ENCODE results near the gene CAMK1D.
A peak's percentile ranks its signal among the peaks of the same experiment; 100 is the strongest.

The CAMK1D gene

DNA sequence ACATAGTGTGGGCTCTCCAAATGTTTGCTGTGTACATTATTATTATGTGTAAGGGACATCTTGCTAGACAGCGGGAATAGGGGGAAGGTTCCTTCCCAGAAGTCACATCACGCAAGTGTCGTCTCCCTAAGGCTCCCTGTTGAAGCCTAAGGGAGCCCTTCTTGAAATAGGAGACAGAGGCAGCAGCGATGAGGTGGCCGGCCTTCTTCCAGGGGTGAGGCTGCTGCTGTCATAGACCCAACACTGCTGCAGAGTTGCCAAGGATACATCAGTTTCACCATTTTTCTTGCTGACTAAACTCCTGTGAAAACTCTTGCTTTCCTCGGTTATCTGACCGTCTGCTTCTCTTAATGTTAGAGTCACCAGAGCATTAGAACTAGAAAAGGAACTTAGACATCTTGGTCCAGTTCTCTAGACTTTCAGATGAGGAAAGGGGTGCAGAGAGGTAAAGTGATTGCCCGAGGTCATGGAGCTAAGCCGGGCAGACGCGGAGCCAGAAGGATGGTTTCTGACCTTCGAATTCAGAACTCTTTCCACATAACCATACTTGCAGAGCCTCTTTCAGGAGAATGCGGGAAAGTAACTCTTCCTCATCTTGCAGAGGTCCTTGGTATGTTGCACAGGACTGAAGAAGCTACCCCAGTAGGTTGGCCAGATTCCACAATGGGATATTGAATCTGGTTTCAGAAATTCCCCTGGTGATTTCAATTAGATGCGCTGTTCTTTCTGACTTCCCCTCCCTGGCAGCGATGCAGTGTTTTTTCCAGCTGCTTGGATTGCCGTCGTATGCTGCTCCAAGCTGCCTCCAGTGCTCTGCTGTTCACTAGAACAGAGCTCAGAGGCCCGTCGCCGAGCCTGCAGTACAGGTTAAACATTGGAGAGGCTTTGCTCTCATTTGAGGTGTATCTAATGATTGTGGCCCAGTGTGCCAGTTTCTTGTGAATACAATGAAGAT lies 217.1 kb downstream of the CAMK1D start:
- no peak for DNase-seq

GRCh38 chr10:12568391-12569009 lies 219.2 kb downstream of the CAMK1D start:
- DNase-seq: no peak

GRCh38 chr10:12572281-12572680 lies 222.9 kb downstream of the CAMK1D start:
- no peak for DNase-seq

GRCh38 chr10:12577610-12578009 lies 228.3 kb downstream of the CAMK1D start:
- DNase-seq: no peak

DNA sequence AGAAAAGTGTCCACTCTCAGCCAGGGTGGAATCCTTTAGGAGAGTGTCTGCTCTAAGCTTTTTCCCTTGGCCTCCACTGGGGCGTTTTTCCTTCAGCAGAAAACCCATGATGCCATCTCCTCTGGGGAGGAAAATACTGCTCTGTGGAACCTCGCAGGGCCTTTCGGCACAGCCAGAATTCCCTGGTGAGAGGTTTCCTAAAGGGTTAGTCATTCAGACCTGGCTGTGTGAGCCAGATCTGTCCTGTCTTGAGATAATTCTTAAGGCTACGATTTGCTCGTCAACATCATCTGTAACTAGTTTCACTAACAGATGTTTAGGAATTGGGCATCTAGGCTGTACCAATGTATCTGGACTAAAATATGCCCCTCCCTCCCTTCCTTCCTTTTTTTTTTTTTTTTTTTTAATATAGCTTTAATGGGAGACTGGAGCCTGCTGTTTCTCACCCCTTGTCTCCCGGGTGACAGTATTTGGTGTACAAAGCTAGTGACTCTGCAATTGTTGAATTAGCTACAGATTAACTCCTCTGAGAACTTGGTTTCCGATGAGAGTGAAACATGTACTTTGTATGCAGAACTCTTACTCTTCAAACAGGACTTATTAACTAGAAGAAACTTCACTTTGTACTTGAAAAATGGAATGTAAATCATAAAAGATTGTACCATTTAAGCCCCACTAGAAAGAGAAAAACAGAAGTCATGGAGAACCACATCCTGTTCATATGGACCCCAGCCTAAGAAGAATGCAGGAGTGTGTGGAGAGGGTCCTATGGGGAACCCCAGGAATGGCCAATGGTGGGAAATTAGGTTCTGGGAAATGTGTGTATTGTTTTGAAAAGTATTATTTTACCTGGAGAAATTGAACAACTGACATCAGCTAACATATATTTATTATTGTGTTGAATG lies 230.9 kb downstream of the CAMK1D start:
- DNase-seq: no peak

DNA sequence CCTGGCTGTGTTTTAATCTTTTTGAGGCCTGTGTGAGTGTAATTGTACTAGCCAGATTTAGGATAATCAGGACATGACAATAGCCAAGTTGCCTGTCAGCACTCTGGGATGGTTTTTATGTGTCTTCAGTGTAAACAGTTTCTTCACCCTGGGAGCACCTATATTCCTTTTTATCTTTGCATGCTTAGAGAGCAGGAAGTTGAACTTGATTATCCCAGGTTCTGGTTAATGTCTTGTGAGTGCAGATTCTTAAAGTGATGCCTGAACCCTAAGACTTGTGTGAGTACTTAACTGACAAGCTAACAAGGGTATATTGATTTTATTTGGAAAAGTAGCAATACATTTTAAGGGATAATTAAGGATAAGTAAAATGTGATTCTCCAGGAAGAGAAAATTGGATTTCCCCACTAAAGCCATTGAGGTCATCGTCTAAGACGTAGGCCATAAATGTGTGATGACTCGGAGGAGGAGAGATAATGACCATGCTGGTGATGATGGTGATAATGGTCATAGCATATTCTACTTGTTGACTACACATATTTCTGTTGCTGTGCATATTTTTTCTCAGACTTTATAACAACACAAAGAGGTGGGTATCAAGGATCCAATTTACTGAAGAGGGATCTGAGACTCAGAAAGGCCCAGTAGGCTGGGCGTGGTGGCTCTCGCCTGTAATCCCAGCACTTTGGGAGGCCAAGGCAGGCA lies 234.7 kb downstream of the CAMK1D start:
- no peak for DNase-seq

- DNase-seq: no peak
Measured at GRCh38 chr10:12586741-12587140, 237.4 kb downstream of the CAMK1D start.

DNA sequence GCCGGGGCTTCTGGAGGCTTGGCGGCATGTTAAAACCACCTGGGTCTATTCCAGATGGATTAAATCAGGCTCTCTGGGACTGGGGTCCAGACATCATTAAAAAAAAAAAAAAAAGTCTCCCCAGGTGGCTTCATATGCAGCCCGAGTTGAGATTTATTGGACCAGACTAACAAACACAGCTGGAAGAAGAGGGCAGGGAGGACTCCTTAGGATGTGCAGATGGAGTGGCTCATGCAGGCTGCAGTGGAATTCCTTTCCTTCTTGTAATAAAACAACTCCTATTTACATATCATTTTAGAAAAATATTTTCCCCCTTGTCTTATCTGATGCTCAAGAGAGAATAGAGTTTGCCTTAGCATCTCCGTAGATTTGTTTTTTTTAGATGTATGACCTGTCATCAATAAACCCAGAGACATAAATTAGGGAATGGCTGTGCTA lies 238.1 kb downstream of the CAMK1D start:
- no peak for DNase-seq

DNA sequence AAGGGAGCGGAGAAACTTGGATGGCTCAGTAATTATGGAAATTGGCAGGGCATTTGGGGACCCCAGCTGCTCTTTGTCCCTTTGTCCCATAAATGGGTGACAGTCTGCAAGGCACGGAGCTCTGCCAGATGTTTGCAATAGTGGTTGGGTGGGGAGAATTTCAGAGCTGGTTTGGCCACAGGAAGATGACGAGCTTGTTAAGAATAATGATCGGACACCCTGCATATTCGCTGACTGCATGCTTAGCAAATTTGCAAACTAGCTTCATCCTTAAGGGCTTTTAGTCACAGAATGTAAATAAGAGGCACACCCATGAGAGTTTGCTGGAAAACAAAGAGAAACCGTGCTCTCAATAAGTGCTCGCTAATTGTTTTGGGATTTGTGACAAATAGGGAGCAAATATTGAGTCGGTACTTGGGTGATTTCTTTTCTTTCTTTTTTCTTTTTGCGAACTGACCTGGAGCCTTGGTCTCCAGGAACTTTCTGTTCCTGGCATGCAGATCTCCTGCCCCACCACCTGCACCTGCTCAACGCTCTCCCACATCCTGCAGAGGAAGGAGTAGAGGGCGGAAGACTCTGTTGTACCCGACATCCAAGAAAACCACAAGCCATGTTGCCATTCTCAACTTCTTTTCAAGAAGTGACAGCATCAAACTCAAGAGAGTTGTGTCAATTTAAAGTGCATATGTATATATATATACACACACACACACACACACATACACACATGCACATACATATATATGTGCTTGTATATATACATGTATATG lies 238.9 kb downstream of the CAMK1D start:
- DNase-seq: peak in 4 of 6 experiments; percentile 5 to 67 (median 60)

DNA sequence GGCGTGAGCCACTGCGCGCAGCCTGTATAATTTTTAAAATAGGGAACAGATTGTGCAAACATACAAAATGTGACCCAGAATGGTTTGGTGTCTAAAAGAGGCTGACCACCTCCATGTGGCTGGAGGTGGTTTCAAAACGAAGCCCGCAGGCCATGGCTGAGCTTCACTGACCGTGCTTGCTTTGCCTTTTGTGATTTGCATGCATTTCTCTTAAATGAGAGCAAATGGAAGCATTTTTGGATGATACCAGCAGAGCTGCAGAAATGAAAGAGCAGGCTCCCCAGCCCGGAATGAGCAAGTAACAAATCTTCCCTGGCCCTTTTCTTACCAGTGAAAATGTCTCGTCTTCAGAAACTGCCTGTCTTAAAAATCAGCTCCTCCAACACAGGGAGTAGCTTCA lies 239.9 kb downstream of the CAMK1D start:
- DNase-seq: no peak

- peak in 1 of 6 experiments; percentile 17 for DNase-seq
Measured at GRCh38 chr10:12589791-12590190, 240.4 kb downstream of the CAMK1D start.

- peak in 1 of 6 experiments; percentile 27 for DNase-seq
Measured at GRCh38 chr10:12590675-12591659, 241.6 kb downstream of the CAMK1D start.

DNA sequence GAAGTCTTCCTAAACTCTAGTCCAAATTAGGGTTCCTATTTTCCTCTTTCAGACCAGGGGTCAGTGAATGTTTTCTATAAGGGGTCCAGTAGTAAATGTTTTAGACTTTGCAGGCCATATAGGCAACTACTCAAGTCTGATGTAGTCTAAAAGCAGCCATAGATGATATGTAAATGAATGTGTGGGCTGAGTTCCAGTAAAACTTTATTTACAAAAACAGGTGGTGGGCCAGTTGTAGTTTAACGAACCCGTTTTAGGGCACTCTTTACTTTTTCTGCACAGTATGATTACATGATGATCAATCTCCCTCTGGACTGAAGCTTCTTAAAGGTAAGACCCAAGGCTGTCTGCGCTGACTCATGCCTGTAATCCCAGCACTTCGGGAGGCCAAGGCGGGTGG lies 243.6 kb downstream of the CAMK1D start:
- DNase-seq: no peak

- peak in 5 of 6 experiments; percentile 7 to 69 (median 45) for DNase-seq
Measured at GRCh38 chr10:12594448-12594944, 245.1 kb downstream of the CAMK1D start.

- no peak for DNase-seq
Measured at GRCh38 chr10:12595936-12596576, 246.7 kb downstream of the CAMK1D start.

- DNase-seq: no peak
Measured at GRCh38 chr10:12597176-12597575, 247.8 kb downstream of the CAMK1D start.

DNA sequence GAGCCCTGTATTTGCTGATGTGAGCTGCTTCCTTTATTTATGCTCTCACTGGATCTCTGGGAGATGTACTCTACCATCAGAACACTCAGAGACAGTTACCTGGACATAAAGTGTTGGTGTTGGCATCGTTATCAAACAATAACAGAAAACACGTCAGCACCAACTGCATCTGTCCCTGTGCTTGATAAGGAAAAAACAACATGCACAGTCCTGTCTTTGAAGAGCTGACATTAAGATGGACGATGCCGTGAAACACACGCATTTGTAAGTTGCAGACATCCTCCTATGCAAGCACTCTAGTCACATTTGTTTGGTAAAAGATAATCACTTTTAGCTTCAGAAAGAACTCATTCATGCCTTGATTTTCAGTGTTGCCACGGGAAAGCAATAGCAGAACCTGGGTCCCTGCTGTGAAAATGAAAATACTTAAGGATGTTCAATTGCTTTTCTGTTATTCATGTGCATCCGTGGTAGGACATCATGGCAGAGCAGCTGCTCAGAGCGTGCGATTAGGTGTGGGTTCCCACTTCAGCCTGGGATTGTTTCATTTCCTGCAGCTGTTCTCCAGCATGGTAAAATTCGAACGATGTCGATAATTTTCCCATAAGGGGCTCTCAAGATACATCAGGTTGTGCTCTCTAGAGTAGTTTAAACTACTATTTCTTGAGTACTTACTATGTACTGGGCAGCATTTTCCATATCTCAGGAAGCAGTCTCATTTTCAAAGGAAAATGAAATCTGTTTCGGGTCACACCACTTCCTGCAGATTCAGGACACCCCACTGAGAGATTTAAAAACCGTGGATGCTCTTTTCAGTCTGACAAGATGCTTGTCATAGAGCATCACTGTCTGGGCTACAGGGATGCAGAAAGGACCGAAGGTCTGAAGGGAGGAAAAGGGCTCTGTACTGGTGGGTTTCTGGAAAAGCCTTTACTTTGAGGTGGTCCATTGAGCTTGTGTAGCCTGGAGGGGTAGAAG lies 248.7 kb downstream of the CAMK1D start:
- peak in 1 of 6 experiments; percentile 5 for DNase-seq

- no peak for DNase-seq
Measured at GRCh38 chr10:12600652-12601051, 251.3 kb downstream of the CAMK1D start.

Measured in stimulated activated naive CD4-positive, alpha-beta T cell (primary cell).